ENCODE measurements around the gene DAZAP1.
"Not testable (repeated sequence)": the region's sequence is repeated elsewhere in the genome, so short reads cannot be mapped to it uniquely, and the experiment has no call there.

DAZAP1 gene

GRCh38 chr19:1474765-1475351 lies 67.5 kb downstream of the DAZAP1 start:
- DNase-seq: no peak

GRCh38 chr19:1475751-1476437 lies 68.5 kb downstream of the DAZAP1 start:
- DNase-seq: no peak

- DNase-seq: not testable (repeated sequence)
Observed at GRCh38 chr19:1477056-1477455, 69.7 kb downstream of the DAZAP1 start.

GRCh38 chr19:1478934-1479707 lies 71.7 kb downstream of the DAZAP1 start, which contains the start of gene C19orf25:
TSS of gene C19orf25 (minus strand) at chr19:1479215. CDS start at chr19:1478903, 312 bp downstream.
- DNase-seq: peak; percentile 93

- DNase-seq: no peak
Observed at GRCh38 chr19:1481224-1481892, 74.0 kb downstream of the DAZAP1 start.

- no peak for DNase-seq
Observed at GRCh38 chr19:1481893-1482360, 74.5 kb downstream of the DAZAP1 start.

GRCh38 chr19:1482361-1483130 lies 75.2 kb downstream of the DAZAP1 start:
- DNase-seq: no peak

- DNase-seq: no peak
Observed at GRCh38 chr19:1483131-1483978, 76.0 kb downstream of the DAZAP1 start.

- DNase-seq: no peak
Observed at GRCh38 chr19:1483979-1484428, 76.6 kb downstream of the DAZAP1 start.
